HFF-Myc (cell line): ENCODE results near the gene GPR137.
A peak's percentile ranks its signal among the peaks of the same experiment; 100 is the strongest.
"Not testable (repeated sequence)": the region's sequence is repeated elsewhere in the genome, so short reads cannot be mapped to it uniquely, and the experiment has no call there.

ENCODE experiments used
- DNase-seq: peaks from one replicate; pipeline ENCODE4 v3.0.0-alpha.2; 2011; ENCODE audit warnings: low read depth; ENCODE audit errors: extremely low read depth
- H3K4me3 ChIP-seq: replicated peaks from 2 replicates; pipeline ENCODE4 v1.5.1; 2011; ENCODE audit warnings: low read depth, mild to moderate bottlenecking, control low read depth, low read length
- TF ChIP-seq, protein P1 (sequence below): IDR thresholded peaks from 2 replicates; pipeline ENCODE4 v1.5.1; 2012; ENCODE audit warnings: mild to moderate bottlenecking, low read depth, low read length, control low read depth; ENCODE audit errors: missing control alignments

GPR137 gene

DNA sequence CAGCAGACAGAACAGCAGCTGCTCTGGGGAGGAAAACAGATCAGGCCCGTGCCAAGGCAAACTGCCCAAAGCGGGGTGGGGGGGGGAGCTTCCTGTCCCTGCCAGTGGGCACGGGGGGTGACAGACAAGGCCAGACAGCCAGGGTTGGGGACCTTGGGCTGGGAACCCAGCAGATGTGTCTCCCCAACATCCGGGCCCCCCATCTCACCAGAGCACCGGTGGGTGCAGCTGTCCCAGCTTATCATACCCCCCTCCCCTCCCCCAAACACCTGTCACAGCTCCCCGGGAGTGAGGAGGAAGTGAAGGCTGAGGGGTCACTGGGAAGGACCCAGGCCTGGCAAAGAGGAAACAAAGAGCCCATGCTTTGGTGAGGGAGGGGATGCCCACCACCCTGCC, 40.2 kb upstream of the GPR137 start:
- DNase-seq, result no peak
- TF ChIP-seq, protein P1, sequence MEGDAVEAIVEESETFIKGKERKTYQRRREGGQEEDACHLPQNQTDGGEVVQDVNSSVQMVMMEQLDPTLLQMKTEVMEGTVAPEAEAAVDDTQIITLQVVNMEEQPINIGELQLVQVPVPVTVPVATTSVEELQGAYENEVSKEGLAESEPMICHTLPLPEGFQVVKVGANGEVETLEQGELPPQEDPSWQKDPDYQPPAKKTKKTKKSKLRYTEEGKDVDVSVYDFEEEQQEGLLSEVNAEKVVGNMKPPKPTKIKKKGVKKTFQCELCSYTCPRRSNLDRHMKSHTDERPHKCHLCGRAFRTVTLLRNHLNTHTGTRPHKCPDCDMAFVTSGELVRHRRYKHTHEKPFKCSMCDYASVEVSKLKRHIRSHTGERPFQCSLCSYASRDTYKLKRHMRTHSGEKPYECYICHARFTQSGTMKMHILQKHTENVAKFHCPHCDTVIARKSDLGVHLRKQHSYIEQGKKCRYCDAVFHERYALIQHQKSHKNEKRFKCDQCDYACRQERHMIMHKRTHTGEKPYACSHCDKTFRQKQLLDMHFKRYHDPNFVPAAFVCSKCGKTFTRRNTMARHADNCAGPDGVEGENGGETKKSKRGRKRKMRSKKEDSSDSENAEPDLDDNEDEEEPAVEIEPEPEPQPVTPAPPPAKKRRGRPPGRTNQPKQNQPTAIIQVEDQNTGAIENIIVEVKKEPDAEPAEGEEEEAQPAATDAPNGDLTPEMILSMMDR, result no peak
- H3K4me3 ChIP-seq, result peak overlapping the region; percentile 99

DNA sequence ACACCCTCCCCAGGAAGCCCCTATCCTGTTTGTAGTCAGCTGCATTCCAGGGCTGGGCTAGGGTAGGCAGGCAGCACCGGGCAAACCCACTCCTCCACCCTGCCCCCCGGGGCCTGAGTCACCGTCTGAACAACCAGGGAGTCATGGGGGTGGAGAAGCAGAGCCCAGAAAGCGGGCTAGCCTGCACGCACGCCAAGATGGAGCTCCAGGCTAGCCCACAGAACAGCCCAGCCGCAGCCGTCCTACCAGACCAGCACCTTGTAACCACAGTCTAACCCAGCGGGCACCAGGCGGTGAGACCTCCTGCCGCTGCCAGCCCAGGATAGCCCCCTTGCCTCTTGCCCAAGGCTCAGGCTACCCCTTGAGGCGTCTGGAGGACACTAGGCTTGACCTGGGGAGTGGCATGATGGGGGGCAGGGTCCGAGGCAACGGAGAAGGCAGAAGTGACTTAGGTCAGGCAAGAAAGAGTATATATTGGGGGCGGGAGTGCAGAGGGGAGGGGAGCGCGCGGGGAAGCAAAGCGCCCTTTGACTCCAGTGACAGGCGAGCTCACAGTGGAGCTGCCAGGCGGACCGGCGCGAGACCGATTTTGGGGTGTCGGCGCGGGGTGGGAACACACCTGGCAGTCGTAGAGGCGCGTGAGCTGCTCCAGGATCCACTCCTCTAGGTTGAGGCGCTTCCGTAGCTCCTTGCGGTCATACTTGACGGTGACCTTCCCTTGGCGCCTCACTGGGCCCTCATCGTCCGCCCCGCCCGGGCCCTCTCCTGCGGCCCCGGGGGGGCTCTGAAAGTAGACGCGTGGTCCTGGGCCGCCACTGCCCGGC, 39.6 kb upstream of the GPR137 start:
- H3K4me3 ChIP-seq, result peak overlapping the region; percentile 99
- TF ChIP-seq, protein P1, result no peak
- no peak for DNase-seq

DNA sequence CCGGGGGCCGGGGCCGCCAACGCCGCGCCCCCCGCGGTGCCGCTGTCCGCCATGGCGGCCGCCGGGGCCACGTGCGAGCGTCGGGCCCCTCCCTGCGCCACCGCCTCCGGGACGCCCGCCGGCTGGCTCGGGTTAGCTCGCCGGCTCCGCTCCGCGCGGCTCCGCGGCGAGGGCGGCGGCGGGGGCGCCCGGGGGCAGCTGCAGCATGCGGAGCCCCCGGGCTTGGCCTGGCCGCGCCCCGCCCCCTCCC, 39.1 kb upstream of the GPR137 start:
- H3K4me3 ChIP-seq, result peak overlapping the region; percentile 99
- not testable (repeated sequence) for DNase-seq

DNA sequence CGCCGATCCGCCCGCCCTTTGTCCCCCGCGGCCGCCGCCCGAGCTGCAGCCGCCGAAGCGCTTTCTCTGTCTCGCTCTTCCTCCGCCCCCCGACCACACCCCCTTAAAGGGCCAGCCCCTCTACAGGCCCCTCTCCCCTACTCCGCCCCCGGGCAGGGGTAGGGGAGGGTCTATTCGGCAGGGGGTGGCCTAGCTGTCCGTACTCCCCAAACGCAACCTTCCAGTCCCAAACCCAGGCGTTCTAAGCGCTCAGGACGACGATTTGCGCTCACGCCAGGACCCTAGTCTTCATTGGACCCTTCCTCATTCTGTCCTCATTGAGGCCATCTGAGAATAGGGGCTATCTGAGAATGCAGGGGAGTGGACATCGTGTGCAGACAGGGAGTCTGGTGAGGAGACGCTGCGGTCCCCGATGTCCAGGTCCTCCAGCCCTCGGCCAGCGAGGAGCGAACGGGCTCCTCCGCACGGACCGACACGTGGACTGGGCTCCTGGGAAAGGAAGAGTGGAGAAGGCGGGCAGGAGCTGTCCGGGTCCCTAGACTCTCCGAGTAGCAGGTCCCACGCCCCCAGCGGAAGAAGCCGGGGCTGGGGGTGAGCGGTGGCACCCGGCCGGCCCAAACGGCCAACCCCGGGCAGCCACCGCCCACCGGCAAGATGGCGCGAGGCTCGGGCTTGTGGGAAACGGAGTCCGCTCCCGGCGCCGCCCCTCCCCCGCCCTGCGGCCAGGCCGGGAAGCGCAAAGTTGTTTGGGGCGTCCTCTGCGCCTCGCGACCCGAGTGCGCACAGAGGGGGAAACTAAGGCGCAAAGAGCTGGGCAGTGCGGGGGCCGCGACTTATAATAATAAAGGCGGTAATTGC, 38.5 kb upstream of the GPR137 start, which contains the start of gene PPP1R14B:
PPP1R14B (minus strand) TSS at position 73 of the 858 bp plus-strand sequence. CDS start 270 bp downstream, outside the sequence.
- TF ChIP-seq, protein P1, result no peak
- no peak for DNase-seq

DNA sequence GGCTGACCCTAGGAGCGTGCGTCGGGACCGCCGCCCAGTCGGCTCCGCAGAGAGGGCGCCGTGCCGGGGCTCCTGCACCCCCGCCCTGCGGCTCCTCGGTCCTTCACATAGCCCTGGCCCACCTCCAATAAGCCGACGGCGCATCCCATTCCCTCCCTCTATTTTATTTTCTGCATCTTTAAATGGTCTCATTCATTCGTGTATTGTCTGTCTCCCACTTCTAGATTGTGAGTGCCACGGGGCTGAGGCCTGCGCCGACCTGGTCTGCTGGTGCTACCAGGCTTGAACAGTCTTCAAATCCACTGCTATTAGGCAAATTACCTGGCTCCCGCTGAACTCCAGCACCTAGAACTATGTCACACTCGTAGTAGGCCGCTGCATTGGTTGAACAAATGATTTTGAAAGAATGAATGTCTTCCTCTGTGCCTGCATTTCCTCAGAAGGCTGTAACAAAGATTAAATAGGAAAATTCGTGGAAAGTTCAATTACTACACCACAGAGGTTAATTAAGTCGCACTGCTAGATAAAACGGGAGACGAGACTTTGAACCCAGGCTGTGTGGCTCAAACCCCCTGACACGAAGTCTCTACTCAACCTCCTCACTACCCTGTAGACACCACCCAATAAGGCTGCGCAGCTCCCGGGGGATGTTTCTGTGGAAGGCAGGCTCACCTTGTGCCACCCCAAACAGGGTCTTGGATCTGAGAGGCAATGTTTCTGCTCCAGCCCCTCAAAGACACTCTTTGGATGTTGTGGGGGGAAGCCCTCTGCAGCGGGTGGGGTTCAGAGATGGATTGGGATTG, 37.7 kb upstream of the GPR137 start:
- TF ChIP-seq, protein P1, result no peak
- no peak for DNase-seq
- H3K4me3 ChIP-seq, result peak overlapping the region; percentile 62

More for the DNA sequence above, 38.5 kb upstream of the GPR137 start, which contains the start of gene PPP1R14B:
- H3K4me3 ChIP-seq, result peak within 1 kb of the TSS; percentile 99

DNA sequence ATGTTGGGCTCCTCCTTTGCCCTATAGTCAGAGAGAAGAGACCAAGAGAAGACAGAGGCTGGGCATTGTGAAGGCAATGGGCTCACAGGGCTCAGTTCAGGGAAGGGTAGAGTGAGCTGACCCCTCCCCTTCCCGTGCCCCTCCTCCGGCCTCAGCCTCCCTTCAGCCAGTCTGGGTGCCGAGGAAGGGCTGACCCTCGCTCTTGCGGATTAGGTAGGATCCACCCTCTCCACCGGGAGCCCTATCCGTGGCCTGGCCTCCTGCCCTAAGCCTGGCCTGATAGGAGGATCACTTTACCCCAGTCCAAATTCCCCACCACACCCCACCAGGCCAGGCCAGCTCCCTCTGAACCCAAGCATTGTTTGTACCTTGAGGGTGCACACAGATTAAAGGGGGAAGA, 37.1 kb upstream of the GPR137 start:
- H3K4me3 ChIP-seq, result no peak overlapping the region
- no peak for DNase-seq
- TF ChIP-seq, protein P1, result no peak
